C4-2B (cell line): ENCODE data around the gene IRF1.

Experiments used
- CTCF ChIP-seq: fragments of 450-650 bp; conservative IDR thresholded peaks from 2 replicates; pipeline ENCODE4 v1.5.1; 2017; ENCODE audit warnings: mild to moderate bottlenecking
- ZFX ChIP-seq: fragments of 450-650 bp; IDR thresholded peaks from 2 replicates; pipeline ENCODE4 v1.6.1; 2017

GRCh38 chr5:132489871-132490483 is 596 bp downstream of the IRF1 start:
- TF ChIP-seq CTCF (no peak; the same call in 1 of the 2 replicates), ZFX (no peak)
